ENCODE measurements around the gene GARIN5A.
A peak's percentile ranks its signal among the peaks of the same experiment; 100 is the strongest.

GRCh38 chr19:50419580-50420035 is 57.0 kb downstream of the GARIN5A start:
- TF ChIP-seq POLR2A (IDR thresholded peaks at IDR 0.05; ENCODE audit: control extremely low read depth in 1 of 2, low read depth in 2 of 2, low read length in 2 of 2) (no peak), EGR1 (IDR thresholded peaks at IDR 0.05; ENCODE audit: borderline replicate concordance, low read depth, low read length) (0 out of 2 replicates have a peak, but pooled peaks have one; percentile 59), YY1 (IDR thresholded peaks at IDR 0.05; ENCODE audit: low read depth, low read length) (0 out of 2 replicates have a peak, but pooled peaks have one; percentile 35), SP1 (IDR thresholded peaks at IDR 0.05; ENCODE audit: low read depth, low read length) (no peak), CTCF (IDR thresholded peaks at IDR 0.05; ENCODE audit: control extremely low read depth in 1 of 3, insufficient read depth in 1 of 3, low read depth in 1 of 3, low read length in 3 of 3) (no peak), CBX8 (IDR thresholded peaks at IDR 0.05; ENCODE audit: borderline replicate concordance, low read depth, low read length) (no peak), RAD21 (IDR thresholded peaks at IDR 0.05 in 1 of 2, conservative IDR thresholded peaks at IDR 0.05 in 1 of 2; ENCODE audit: low read depth in 2 of 2, low read length in 2 of 2) (no peak), SUZ12 (IDR thresholded peaks at IDR 0.05; ENCODE audit: low read length) (no peak), MAX (IDR thresholded peaks at IDR 0.05) (no peak), EP300 (IDR thresholded peaks at IDR 0.05; ENCODE audit: borderline replicate concordance in 1 of 2, low read depth in 2 of 2, low read length in 2 of 2) (no peak)
